ENCODE measurements around the gene SNX9.
A peak's percentile ranks its signal among the peaks of the same experiment; 100 is the strongest.
"Not testable (repeated sequence)": the region's sequence is repeated elsewhere in the genome, so short reads cannot be mapped to it uniquely, and the experiment has no call there.

The SNX9 gene

DNA sequence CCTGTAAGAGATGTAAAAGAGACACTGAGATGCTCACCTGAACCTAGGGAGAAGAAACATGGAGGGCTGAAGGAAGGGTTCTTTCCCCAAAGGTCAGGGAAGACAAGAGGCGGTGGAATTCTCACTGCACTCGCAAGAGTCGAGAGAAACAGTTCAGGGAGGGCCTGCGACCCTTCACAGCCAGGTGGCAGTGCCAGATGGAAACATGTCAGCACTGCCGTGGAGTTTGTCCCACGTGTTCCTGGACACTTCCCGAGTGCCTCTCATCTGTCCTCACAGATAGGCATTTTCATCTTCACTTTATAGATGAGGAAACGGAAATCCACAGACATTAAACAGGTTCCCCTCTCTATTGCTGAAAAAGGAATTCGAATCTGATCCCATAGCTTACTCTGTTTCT lies 88.2 kb downstream of the SNX9 start:
- no peak for DNase-seq (ENCODE audit: low read depth in 2 of 2, low spot score in 1 of 2)

DNA sequence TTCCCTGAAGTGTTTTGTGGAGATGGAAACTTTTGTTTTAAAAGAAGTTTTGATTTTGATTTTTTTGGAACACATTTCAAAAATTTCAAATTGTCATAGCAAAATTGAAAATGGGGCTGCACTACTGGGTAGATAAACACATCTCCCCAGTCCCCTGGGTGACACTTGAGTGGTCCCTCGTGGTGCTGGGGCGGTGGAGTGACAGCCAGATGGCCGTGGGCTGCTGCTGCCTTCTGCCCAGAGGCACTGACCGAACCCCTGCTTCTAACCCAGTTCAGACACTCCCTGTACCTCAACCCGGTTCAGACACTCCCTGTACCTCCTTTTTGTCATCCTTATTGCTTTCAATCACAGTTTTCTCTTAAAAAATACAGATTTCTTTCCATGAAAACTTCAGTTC lies 88.7 kb downstream of the SNX9 start:
- no peak for DNase-seq (ENCODE audit: low read depth in 2 of 2, low spot score in 1 of 2)

DNA sequence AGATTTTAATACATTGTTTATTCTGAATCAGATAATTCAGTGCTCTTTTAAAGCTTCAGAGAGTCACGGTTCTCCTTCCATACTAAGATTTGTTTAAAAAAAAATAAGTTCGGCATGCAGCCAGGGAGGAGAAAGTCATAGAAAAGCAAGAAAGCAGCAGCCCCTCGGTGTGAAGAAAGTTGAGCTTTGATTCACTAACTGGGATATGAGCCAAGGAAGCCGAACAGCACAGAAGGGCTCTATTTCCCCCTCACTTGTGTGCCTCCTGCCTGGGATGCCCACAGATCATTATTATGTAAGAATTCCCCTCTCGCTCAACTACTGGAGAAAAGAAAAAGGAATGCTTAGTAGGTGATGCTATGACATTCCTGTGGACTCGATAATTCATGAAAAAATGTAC lies 89.3 kb downstream of the SNX9 start:
- DNase-seq (ENCODE audit: low read depth in 2 of 2, low spot score in 1 of 2): no peak

DNA sequence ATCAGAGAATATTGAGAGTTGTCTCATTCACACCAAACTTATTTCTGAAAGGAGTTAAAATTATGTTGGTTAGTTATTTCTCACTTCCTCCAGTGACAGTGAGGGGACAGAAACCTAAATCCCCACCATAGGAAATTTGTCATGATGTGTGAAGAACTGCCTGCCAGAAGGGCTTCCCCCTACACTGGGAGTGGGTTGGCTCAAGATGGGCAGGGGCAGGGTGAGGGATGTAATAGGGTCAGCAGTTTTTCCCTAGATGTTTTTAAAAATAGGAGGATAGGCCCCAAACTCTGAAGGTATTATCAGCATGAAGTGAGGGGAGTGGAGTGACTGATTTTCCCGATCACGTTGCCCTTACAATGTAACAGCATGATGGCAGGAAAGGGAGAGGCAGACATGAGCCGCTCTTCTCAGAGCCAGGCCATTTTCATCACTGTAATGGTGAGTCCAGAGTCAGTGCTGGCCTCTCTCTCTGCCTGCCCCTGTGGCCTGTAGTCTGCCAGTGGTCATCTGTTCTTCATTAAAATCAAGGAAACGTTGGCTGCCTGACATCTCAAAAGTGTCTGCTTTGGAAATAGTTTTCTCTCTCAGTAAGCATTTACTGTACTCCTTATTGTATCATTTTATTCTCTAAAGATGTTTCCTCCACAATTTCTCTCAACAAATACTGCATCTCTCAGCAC lies 98.8 kb downstream of the SNX9 start:
- no peak for DNase-seq (ENCODE audit: low read depth in 2 of 2, low spot score in 1 of 2)

DNA sequence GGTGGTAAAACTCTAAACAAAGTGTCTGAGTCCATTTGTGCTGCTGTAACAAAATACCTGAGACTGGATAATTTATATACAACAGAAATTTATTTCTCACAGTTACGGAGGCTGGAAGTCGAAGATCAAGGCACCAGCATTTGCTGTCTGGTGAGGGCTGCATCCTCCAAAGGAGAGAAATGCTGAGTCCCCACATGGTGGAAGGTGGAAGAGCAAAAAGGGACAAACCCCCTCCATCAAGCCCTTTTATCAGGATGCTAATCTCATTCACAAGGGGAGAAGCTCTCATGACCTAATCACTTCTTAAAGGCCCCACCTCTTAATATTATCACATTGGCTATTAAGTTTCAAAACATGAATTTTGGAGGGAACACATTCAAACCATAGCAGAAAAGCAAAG lies 102.7 kb downstream of the SNX9 start:
- no peak for DNase-seq (ENCODE audit: low read depth in 2 of 2, low spot score in 1 of 2)

DNA sequence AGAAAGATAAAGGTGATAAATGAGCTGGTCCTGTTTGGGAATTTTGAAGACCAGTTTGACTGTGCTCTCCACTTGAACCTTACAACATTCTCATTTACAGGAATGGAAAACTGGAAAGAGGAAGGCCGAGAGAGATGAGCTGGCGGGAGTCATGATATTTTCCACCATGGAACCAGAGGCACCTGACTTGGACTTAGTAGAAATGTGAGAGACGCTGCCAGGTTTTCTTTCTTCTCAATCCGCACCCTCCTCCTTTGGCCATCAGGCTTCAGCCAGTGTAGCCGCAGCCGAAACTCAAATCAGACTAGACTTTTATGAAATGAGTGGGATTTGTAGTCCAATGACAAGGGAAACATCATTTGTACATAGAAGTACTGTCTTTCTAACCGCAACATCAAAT lies 104.0 kb downstream of the SNX9 start:
- DNase-seq (ENCODE audit: low read depth in 2 of 2, low spot score in 1 of 2): no peak

DNA sequence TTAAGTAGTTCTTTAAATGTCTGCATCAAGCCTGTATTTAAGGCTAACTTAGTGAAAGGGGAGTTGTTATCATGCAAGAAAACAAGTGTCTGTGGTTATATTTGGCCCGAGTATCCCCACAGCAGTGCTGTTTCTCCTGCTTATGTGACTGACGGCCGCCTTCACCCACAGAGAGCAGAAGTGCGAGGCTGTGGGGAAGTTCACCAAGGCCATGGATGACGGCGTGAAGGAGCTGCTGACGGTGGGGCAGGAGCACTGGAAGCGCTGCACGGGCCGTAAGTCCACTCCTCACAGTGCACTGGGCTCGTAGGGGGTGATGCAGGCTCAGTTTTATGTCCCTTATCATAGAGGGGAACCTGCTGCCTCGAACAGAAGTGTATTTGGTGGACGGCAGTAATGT lies 105.4 kb downstream of the SNX9 start:
- DNase-seq (ENCODE audit: low read depth in 2 of 2, low spot score in 1 of 2): no peak

DNA sequence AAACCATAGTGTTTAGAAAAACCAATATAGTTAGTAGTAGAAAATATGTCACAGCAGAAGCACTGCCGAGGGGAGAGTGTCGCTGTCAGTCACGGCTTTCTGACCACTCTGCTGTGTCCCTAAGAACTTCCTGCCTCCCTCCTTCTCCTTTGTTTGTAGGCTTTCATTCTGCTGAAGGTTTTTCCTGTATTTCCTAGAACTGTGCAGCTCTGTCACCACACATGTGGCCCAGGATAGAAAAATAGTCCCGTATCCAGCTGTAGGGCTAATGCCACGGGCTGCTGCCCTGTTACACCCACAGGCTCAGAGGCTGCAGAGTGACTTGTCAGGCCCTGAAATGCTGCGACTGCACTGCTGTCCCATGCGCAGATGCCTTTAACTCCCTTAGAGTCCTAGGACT lies 106.0 kb downstream of the SNX9 start:
- DNase-seq (ENCODE audit: low read depth in 2 of 2, low spot score in 1 of 2): no peak

DNA sequence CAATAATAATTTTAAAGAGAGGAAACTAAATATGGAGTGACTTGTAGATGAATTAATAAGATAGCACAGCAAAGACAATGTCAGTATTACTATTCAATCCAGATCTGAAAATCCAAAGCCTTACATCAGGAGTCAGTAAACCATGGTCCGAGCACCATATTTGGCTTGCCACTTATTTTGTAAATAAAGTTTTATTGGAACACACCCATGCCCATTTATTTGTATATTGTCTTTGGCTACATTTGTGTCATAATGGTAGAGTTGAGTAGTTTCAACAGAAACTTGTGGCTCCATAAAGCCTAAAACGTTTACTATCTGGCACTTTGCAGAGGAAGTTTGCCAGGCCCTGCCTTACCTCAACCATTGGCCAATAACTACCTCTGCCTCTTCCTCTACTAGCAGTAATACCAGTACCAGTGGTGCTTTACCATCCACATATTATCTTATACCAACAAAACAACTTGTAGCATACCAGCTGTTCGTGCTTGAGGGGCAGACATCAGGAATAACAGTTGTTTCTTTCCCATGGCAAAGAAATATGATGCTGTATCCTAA lies 106.8 kb downstream of the SNX9 start:
- DNase-seq (ENCODE audit: low read depth in 2 of 2, low spot score in 1 of 2): no peak

DNA sequence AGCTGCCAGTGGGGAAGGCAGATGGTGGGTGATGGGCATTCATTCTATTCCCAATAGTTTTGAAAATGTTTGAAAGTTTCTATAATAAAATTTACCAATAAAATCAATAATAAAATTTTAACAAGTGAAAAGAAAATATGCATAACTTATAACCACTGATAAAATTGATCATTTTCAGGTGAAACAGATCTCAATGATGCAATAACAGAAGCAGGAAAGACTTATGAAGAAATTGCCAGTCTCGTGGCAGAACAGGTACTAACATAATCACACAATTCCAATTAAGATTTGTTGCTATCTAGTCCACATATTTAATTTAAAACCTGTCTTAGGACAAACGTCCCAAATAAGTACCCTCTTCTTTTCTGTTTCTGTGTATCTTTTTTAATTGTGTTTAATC lies 112.7 kb downstream of the SNX9 start:
- no peak for DNase-seq (ENCODE audit: low read depth in 2 of 2, low spot score in 1 of 2)

DNA sequence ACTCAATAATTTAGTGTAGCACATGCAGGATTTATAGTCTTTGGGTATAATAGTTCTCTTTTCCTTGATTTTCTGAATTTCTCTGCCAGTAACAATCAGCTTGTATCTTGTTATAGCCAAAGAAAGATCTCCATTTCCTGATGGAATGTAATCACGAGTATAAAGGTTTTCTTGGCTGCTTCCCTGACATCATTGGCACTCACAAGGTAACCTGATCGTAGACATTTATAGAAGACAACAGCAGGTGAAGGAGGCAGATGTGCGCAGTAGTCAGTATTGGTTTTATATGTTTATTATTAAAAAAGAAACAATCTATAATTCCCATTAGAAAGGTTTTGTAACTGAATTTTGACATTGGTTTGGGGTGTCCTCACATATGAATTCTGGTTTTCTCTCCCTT lies 114.3 kb downstream of the SNX9 start:
- DNase-seq (ENCODE audit: low read depth in 2 of 2, low spot score in 1 of 2): no peak

DNA sequence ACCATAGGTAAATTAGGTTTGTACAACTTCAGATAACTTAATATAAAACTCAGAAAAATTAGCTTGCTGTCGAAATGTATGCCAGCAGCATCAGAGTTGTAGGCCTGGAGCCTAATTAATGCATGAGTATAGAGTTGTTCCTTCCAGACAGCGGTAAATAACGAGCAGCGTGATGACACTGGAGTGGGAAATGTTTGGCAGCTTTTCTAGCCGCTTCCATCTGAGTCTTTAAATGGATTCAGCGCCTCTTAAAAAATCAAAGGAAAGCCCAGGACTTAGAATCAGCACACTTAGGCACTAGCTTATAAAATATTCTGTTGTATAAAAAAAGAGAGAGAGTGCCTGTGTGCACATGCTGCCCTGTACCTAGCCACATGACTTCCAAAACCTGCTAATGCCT lies 114.9 kb downstream of the SNX9 start:
- no peak for DNase-seq (ENCODE audit: low read depth in 2 of 2, low spot score in 1 of 2)

DNA sequence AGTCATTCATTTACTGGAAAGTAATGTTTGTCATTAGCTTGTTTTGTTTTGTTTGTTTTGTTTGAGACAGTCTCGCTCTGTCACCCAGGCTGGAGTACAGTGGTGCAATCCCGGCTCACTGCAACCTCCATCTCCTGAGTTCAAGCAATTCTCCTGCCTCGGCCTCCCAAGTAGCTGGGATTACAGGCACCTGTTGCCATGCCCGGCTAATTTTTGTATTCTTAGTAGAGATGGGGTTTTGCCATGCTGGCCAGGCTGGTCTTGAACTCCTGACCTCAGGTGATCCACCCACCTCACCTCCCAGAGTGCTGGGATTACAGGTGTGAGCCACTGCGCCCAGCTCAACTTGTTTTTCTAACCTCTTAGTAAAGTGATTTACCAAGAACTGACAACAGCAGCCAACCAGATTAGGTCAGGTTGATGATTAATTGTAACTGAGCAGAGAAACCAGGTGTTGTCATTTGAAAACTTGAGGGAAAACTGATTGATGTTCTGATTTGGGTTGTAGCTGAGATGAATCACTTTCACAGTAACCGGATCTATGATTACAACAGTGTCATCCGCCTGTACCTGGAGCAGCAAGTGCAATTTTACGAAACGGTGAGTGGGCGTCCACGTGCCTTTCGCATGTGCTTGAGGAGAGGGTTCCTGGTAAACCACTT lies 117.5 kb downstream of the SNX9 start:
- not testable (repeated sequence) for DNase-seq (ENCODE audit: low read depth in 2 of 2, low spot score in 1 of 2)

DNA sequence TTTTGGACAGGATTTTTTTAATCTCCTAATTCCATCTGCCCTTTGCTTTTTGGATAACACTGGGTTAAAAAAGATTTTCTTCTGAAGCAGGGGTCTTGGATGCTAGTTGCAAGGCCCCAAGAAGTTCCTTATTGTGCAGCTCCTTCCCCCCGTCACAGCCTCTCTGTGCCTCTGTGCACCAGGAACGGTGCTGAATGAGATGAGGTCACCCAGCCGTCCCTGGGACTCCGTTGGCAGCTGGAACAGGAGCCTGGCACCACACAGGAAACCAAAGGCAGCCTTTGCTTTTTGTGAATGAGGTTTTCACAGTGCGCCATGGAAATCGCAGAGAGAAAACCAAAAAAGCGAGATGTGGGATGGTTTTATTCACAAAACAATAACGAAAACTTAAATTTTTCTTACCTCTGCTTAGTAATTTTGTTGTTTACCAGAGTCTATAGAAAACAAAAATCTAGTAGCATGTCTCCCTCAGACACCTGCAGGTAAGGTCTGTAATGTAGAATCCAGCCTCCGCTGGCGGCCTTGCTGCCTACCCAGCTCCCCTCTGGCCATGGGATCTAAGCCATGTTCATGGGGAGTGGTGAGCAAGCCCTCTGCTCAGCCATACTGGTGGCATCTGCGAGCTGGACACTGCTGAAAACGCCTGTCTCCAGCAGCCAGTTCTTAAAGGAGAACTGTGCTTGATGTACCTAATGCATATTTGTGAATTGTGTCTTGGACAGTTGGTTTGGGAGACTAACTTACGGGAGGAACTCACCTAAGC lies 118.2 kb downstream of the SNX9 start:
- no peak for DNase-seq (ENCODE audit: low read depth in 2 of 2, low spot score in 1 of 2)

DNA sequence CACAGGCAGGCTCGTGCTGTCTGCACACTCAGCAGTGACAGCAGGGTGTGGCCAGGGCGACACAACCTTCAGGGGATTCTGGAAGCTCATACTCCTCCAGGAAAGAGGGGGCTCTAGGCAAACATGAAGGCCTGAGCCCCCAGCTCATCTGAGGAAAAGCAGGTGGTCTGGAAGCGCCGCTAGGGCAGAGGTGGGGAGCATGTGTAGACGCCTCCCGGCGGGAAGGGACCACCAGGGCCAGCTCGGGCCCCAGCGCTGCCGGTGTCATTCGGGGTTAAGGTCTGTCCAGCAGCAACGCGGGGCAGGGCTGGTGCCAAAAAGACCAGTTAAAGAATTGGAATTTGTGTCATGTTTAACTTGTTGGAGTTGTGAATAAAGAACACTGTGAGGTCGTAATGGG lies 119.3 kb downstream of the SNX9 start:
- DNase-seq (ENCODE audit: low read depth in 2 of 2, low spot score in 1 of 2): no peak

DNA sequence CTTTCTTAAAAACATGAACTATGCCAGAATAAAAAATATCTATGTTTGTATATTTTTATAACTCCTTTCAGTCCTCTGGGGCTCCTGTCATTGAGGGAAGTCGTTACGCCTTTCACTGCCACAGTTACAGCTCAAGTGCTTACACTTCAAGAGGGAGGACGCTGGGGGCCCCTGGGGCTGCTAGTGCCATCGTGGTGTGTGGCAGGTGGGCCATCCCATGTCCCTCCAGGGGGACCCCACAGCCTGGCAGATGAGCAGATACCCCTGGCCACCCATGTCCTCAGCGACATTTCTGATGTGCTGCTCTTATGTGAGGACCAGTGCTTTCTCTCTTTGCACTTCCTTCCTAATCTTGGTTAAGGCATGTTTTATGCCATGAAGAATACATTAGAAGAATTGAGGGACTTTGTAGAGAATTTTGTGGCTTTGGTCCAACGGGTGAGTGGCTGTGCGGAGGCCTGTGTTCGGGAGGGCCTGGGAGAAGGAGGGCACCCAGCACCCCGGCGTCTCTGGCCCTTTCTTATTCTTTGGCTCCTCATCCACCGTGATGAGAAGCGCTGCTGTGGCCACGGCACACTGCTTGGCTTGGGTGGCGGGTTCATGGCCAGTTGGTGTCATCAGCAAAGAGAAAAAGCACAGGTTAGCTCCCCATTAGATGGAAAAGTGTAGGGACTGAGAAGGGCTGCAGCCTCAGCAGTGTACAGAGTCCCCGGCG lies 120.4 kb downstream of the SNX9 start:
- no peak for DNase-seq (ENCODE audit: low read depth in 2 of 2, low spot score in 1 of 2)

DNA sequence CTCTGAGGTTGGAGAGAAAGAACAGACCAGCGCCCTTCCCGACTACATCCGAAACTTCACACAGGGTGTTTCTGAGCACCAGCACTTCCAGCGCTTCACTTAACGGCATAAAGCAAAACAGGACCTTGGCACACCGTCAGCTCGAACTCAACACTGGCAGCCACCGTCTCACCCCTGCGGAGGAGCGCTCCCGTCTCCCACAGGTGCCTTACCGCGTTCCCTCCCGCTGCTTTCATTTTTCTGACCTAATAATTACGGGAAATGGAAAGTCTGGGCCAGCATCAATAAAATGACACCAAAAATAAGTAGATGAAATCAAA lies 120.9 kb downstream of the SNX9 start:
- no peak for DNase-seq (ENCODE audit: low read depth in 2 of 2, low spot score in 1 of 2)

DNA sequence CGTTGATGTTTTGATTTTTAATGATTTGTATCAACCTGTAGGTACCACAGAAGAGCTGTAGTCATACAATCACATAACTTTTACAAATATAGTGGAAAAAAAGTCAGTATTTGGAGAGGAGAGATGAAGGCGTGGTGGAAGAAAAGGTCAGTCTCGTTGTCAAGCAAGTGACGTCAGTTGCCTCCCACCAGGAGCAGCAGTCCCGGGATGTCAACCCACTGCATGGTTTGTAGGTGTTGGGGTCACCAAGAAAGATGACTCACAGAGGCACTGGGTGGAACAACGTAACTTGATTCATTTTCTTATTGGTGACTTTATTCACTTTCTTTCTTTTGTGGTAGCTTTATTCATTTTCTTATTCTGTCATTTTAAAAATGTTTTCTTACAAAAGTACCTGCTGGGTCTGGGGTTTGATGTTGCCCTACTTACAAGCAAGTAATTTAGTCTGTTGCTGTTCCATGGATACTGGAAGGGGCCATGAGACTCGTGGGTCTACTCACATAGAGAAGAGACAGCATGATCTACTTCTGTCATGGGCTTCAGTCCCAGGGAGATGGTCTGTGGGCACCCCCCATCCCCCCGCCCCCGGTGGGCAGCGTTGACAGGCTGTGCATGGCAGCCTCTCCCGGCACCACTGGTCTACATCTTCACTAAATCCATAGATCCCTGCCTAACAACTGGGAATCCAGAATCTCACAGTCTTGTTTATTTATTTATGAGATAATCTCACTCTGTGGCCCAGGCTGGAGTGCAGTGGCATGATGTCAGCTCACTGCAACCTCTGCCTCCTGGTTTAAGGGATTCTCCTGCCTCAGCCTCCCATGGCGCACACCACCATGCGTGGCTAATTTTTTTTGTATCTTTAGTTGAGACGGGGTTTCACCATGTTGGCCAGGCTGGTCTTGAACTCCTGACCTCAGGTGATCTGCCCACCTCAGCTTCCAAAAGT lies 122.2 kb downstream of the SNX9 start:
- peak; percentile 13 to 47 for DNase-seq (ENCODE audit: low read depth in 2 of 2, low spot score in 1 of 2)

DNA sequence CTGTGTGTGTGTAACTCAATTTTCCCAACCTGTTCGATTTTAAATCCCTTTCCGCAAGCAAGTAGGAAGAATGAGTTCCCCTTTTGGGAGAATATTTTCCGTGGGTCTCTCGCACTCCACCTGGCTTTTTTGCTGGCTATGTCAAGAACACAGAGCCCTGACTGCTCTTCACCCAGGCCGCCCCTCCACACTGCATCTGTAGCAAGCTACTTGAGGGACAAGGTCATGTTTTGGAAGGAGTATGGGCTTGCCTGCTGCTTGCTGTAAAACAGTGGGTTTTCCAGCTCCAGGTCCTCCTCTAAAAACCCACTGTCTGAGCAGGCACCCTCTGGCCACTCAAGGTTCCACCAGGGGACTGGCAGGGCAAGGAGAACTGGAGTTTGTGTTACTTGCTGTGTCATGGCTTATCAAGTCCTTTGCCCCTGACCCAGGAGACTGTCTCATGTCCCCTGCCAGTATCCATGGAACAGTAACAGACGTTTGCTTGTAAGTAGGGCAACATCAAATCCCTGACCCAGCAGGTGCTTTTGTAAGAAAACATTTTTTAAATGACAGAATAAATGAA lies 123.1 kb downstream of the SNX9 start:
- no peak for DNase-seq (ENCODE audit: low read depth in 2 of 2, low spot score in 1 of 2)

DNA sequence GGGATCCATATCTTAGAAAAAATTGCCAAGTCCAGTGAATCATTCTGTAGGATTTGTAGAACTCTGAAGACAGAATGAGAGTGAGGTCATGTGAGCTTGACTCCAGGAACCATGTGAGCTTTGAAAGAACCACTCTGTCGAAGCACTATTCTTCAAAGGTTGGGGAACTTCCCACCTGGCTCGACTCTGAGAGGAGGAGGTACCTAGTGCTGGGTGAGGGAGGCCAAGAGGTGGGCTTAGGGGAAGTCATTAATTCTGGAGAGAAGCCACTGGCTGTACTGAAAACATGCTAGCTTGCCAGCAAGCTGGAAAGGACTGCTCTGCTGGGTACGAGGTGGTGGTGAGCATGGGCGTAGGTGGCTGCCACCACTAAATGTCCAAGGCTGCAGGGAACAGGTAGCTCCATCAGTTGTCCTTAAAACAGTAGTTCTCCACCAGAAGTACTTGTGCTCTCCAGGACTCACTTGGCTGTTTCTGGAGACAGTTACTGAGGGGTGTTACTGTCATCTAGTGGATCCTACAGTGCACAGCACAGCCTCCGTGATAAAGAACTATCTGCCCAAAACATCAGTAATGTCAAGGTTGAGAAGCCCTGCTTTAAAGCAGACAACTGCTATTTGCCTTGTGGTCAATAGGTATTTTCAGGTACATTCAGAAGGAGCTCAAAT lies 124.0 kb downstream of the SNX9 start:
- DNase-seq (ENCODE audit: low read depth in 2 of 2, low spot score in 1 of 2): no peak

Data from stimulated activated CD8-positive, alpha-beta memory T cell treated with anti-CD3 and anti-CD28 coated beads, Interleukin-4, amount 100 ng/mL, for 4 hours (primary cell).